Activated CD8-positive, alpha-beta memory T cell treated with anti-CD3 and anti-CD28 coated beads, Interleukin-2, amount 10 ng/mL, durations not matched to agents 7 days and 5 days (primary cell): ENCODE data around the gene TUBGCP2. TPM values are rescaled to one million over a fixed set of nuclear protein-coding genes. Genes with fewer than 3 reads are reported as not detected.

Experiments
- ATAC-seq: fragments of 150-1000 bp; cut with Tn5 transposase; one replicate; pipeline ENCODE4 v1.10.0; 2021; ENCODE audit warnings: moderate library complexity
- CTCF ChIA-PET: fragments of 350-600 bp; sonication (Branson Sonifier 250); formaldehyde crosslinking; loops from one replicate; lab custom pipeline; 2021; ENCODE audit warnings: antibody characterized with exemption; lab: Charles Lee
- DNase-seq: peaks from one replicate; pipeline ENCODE4 v3.0.0-alpha.2; 2020
- H3K27ac Mint-ChIP-seq: one replicate; pipeline ENCODE4 v1.8.0; 2021; ENCODE audit warnings: mild to moderate bottlenecking, mixed read lengths
- H3K27me3 Mint-ChIP-seq: one replicate; pipeline ENCODE4 v1.8.0; 2021; ENCODE audit warnings: mixed read lengths
- H3K36me3 Mint-ChIP-seq: one replicate; pipeline ENCODE4 v1.8.0; 2021; ENCODE audit warnings: mild to moderate bottlenecking, mixed read lengths
- H3K4me1 Mint-ChIP-seq: one replicate; pipeline ENCODE4 v1.8.0; 2021; ENCODE audit warnings: mixed read lengths
- H3K4me3 Mint-ChIP-seq: one replicate; pipeline ENCODE4 v1.8.0; 2021; ENCODE audit warnings: mild to moderate bottlenecking, moderate library complexity, mixed read lengths
- H3K9me3 Mint-ChIP-seq: one replicate; pipeline ENCODE4 v1.8.0; 2022; ENCODE audit warnings: low read depth, mixed read lengths
- total RNA-seq, 2 experiments: library from RNA; stranded (reverse); gene quantifications; one replicate each; pipeline ENCODE4 v1.2.3, GENCODE V29; 2021

TUBGCP2 gene
- total RNA-seq, 2 experiments from 2014 or later = 60.4 to 64.7 TPM

DNA sequence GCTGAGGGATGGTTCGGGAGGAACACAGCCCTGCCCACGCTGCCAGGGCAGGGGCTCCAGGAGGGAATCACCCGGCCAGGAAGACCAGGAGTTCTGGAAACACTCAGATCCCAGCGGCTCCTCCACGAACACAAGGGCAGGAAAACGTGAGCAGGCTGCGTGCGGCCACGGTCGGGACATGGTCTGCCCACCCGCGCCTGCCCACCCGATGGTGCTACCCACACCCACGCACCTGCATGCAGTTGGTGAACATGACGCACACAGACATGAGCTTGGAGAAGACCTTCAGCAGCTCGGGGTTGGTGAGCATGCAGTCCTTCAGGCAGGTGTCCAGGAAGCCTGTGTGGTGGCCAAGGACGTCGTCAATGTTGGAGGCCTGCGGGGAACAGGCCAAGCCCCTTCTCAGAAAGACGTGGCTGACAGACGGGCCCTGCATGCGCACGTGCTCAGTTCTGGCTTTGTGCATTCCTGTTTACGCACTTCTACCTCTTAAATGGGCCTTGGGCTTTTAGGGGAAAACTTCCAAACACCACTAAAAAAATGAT, 25.8 kb downstream of the TUBGCP2 start:
- CTCF ChIA-PET = interaction anchor here (1.8 kb wide), 1 partner anchor 25 kb away, joined by 7 read pairs; no protein-coding TSS in a partner anchor
- Mint-ChIP-seq H3K4me3 (no peak overlapping the region), H3K9me3 (no peaks in the 10 kb centered on the region), H3K36me3 (peaks cover 29% of the 10 kb centered on the region), H3K27me3 (no peaks in the 10 kb centered on the region), H3K4me1 (peaks cover 22% of the 10 kb centered on the region), H3K27ac (no peak overlapping the region)
- ATAC-seq = no peak
- DNase-seq = no peak

DNA sequence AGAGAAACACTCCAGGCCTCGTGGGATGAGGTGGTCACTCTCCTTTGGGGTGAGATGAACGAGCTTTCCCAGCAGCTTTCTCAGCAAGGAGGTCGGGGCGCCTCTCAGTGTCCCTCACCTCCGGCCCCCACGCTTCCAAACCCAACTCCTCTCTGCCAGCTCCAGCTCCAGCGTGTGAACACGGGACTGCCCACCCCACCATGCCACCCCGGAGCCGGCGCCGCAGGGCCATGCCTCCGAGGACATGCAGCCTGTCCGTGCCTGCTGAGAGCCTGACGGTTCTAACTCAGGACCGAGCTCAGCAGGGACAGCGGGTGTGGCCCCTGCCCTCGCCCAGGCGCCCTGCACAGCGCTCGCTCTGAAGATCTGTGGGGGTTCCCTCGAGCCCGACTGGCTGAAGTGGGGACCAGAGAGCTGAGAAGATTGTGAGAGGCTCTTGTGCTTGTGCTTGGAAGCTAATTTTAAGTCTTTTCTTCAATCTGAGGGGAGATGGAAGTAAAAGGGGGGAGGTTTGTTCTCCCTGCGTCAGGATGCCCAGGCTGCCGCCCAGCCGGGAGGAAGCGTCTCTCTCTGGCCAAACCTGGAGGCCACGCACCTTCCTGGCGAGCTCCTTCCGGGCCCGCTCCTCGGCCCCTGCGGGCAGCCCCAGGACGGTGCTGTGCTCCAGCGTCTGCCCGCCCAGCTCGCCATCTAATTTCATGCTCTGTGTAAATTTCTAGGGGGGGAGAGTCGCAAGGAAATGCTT, 26.9 kb downstream of the TUBGCP2 start:
- DNase-seq (no peak), ATAC-seq (no peak)
- Mint-ChIP-seq H3K4me3 (no peak overlapping the region), H3K36me3 (peaks cover 23% of the 10 kb centered on the region), H3K27me3 (no peaks in the 10 kb centered on the region), H3K27ac (no peak overlapping the region), H3K9me3 (no peaks in the 10 kb centered on the region), H3K4me1 (peaks cover 28% of the 10 kb centered on the region)
- CTCF ChIA-PET = interaction anchor here (1.3 to 1.8 kb wide), 2 partner anchors 26 to 48 kb away, joined by 3 to 7 read pairs; no protein-coding TSS in a partner anchor

DNA sequence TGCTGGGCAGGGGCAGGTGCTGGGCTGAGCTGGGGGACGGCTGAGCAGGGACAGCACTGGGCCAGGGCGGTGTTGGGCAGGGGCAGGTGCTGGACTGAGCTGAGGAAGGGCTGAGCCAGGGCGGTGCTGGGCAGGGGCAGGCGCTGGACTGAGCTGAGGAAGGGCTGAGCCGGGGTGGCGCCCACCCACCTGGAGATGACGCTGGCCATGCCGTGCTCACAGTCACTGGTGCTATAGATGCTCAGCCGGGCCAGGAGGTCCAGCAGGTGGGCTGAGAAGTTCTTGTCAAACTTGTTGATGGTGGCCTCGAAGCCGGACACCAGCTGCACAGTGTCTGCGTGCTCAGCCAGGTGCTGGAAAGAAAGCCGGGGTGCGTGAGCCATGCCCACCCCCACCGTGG, 27.6 kb downstream of the TUBGCP2 start:
- peaks cover 28% of the 10 kb centered on the region for H3K4me1 Mint-ChIP-seq

DNA sequence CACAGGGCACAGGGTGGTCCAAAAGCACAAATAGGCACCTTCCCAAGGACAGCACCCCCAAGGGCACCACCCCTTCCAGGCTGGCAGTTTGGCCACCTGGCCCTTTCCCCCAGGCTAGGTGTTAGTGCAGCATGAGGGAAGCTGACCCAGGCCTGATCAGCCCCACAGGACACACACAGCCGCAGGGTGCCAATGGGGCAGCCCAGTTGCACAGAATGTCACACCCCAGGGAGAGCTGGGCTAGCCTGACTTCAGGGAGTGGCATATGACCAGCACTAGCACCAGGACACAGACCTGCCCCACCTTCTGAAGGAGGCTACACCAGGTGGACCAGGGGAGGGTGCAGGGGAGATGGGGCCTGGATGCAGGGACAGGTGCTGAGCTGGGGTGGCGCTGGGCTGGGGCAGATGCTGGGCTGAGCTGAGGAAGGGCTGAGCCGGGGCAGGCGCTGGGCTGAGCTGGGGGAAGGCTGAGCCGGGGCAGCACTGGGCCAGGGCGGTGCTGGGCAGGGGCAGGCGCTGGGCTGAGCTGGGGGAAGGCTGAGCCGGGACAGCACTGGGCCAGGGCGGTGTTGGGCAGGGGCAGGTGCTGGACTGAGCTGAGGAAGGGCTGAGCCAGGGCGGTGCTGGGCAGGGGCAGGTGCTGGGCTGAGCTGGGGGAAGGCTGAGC, 28.1 kb downstream of the TUBGCP2 start:
- Mint-ChIP-seq H3K4me1 (peaks cover 31% of the 10 kb centered on the region), H3K27me3 (no peaks in the 10 kb centered on the region), H3K9me3 (no peaks in the 10 kb centered on the region), H3K27ac (peak overlapping the region; percentile 66), H3K4me3 (no peak overlapping the region), H3K36me3 (peaks cover 17% of the 10 kb centered on the region)
- ATAC-seq = no peak
- CTCF ChIA-PET = no interaction called here
- no peak for DNase-seq

More for the DNA sequence above, 27.6 kb downstream of the TUBGCP2 start:
- ATAC-seq (no peak), DNase-seq (no peak)
- Mint-ChIP-seq H3K27me3 (no peaks in the 10 kb centered on the region), H3K27ac (no peak overlapping the region), H3K9me3 (no peaks in the 10 kb centered on the region), H3K36me3 (peaks cover 20% of the 10 kb centered on the region), H3K4me3 (no peak overlapping the region)
- CTCF ChIA-PET = interaction anchor here (1.3 to 1.8 kb wide), 2 partner anchors 27 to 49 kb away, joined by 3 to 7 read pairs; no protein-coding TSS in a partner anchor

DNA sequence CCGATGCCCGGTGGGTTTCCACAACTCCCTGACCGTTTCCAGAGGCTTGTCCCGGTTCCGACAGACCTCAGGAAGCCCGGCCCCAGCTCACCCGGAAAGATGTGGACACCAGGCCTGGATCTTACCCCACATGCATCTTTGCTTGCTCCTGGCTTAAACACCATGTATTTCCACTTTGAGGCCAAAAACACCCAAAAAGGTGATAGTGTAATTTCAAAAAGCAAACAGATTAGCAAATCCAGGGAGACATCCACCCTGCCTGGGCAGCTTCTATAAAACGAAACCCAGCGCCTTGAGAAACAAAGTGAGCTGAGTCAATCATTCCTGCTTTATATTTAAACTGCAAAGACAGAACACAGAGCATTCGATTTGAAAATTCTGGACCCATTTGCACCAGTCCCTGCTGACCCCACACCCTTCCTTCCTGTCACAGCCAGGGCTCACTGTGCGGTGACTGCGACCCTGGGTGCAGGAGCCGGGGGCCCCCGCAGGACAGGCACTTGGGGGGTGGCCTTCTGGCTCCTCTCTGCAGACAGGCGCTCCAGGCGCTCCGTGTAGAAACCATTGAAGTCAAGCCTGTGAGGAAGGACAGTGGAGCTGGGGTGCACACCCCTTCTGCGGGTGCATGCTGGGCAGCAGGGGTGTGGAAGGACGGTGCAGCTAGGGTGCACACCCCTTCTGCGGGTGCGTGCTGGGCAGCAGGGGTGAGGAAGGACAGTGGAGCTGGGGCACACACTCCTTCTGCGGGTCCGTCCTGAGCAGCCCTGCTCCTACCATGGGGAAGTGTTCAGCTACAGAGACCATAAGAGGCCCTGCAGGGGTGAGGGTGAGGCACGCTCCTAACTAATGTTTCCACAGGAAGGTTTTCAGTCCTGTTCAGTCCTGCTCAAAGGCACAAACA, 29.1 kb downstream of the TUBGCP2 start:
- Mint-ChIP-seq H3K27ac (peak overlapping the region; percentile 99), H3K36me3 (peaks cover 9% of the 10 kb centered on the region), H3K27me3 (no peaks in the 10 kb centered on the region), H3K9me3 (no peaks in the 10 kb centered on the region), H3K4me1 (peaks cover 33% of the 10 kb centered on the region), H3K4me3 (no peak overlapping the region)
- DNase-seq (no peak), ATAC-seq (no peak)
- CTCF ChIA-PET = interaction anchor here (1.3 to 2.6 kb wide), 4 partner anchors 8 to 50 kb away, joined by 3 to 21 read pairs (median 8); no protein-coding TSS in a partner anchor

DNA sequence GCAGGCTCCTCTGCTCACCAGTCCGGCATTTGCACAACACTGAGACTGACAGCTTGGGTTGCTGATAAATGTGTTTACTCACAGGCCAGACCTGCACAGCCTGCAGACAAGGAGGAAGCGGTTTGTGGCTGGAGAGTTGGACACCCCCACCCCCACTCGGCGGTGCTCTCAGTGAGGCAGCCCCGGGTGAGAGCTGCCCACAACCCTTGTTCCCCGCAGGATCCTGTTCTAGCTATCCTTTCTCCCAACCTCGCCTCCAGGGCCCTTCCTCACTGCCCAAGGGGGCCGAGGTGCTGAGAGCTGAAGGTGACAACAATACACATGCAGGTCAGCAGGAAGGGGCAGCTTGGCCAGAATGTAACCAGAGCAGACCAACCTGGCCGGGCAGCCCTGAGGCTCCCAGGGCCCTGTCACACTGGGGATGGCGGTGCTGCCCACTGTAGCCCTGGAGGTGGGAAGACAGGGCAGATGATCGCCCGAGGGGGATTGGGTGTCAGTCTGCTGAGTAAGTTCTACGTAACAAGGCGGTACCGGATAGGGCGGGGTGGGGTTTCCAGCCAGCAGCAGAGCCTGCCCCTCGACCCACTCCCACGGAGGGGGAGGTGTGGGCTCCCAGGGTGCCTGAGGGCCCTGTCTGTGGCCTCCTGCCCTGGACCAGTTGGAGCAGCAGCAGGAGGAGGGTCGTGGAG, 30.0 kb downstream of the TUBGCP2 start:
- H3K27ac Mint-ChIP-seq = peak overlapping the region; percentile 99
- peak; percentile 59 for ATAC-seq
- CTCF ChIA-PET = interaction anchor here (0.8 to 2.6 kb wide), 10 partner anchors 9 to 135 kb away, joined by 3 to 21 read pairs (median 6); no protein-coding TSS in a partner anchor

DNA sequence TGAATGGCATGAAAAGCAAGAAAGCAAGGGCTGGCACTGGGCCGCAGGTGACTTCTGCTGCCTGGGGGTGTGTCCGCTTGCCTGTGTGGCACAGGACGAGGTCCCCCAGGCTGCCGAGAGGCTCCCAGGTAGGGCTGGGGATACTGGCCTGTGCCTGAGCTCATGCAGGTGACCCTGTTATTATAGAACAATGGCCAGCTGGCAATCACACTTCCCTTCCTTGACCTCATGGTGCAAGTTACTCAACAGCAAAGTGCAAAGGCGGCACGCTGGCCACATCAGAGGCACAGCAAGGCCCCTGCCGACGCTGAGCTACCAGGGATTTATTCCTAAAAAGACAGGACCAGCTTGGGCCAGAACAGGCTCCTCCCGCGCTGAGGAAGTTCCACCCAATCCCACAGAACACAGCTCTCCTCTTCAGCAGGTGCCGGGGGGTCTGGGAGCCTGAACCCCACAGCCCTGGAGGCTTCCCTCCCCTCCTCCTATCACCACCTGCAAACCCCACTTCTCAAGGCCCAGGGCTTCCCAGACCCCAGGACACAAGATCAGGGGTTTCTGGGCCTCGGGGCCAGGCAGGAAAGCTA, 30.6 kb downstream of the TUBGCP2 start:
- H3K27me3 Mint-ChIP-seq = no peaks in the 10 kb centered on the region

More for the DNA sequence above, 30.0 kb downstream of the TUBGCP2 start:
- Mint-ChIP-seq H3K27me3 (no peaks in the 10 kb centered on the region), H3K4me3 (peak overlapping the region; percentile 78), H3K9me3 (no peaks in the 10 kb centered on the region), H3K4me1 (peaks cover 36% of the 10 kb centered on the region), H3K36me3 (peaks cover 7% of the 10 kb centered on the region)
- peak; percentile 95 for DNase-seq

DNA sequence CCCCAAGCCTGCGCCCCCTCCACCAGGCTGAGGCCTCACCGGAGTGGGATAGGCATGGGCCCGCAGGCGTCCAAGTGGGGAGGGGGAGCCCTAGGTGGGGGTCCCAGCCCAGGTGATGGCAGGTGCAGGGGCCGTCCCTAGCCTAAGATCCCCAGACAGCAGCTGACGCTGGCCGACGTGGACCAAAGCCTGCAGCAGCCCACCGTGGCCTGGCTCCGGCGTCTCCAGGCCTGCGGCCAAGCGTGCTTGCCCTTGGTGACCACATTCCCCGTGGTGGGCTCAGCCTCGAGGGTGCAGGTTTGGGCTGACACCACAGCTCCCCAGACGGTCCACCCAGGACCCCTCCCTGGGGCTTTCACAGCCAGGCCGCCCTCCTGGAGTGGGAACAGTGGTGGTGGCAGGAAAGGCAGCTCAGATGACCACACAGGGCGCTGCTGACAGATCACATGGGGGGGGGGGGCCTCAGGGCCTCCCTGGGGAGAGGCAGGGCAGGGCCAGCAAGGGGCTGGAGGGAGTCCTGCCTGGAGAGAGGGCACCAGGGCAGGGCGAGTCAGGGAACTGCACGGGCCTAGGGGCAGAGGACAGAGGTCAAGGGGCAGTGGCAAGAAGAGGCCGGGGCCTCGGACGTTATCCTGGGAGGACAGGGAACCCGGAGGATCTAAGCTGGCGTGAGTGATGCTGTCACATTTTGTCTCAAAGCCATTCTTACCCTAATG, 31.2 kb downstream of the TUBGCP2 start:
- peaks cover 2% of the 10 kb centered on the region for H3K36me3 Mint-ChIP-seq
- H3K9me3 Mint-ChIP-seq = no peaks in the 10 kb centered on the region
- peak overlapping the region; percentile 99 for H3K27ac Mint-ChIP-seq
- ATAC-seq (no peak), DNase-seq (no peak)
- H3K27me3 Mint-ChIP-seq = no peaks in the 10 kb centered on the region
- CTCF ChIA-PET = interaction anchor here (0.7 to 2.6 kb wide), 8 partner anchors 10 to 134 kb away, joined by 3 to 21 read pairs (median 6); no protein-coding TSS in a partner anchor
- peaks cover 36% of the 10 kb centered on the region for H3K4me1 Mint-ChIP-seq
- H3K4me3 Mint-ChIP-seq = peak overlapping the region; percentile 78

More for the DNA sequence above, 30.6 kb downstream of the TUBGCP2 start:
- Mint-ChIP-seq H3K4me3 (peak overlapping the region; percentile 78), H3K4me1 (peaks cover 36% of the 10 kb centered on the region), H3K9me3 (no peaks in the 10 kb centered on the region), H3K36me3 (peaks cover 5% of the 10 kb centered on the region), H3K27ac (peak overlapping the region; percentile 99)
- ATAC-seq = peak; percentile 0
- CTCF ChIA-PET = interaction anchor here (0.7 to 2.6 kb wide), 11 partner anchors 9 to 134 kb away, joined by 3 to 21 read pairs (median 5); no protein-coding TSS in a partner anchor
- no peak for DNase-seq

DNA sequence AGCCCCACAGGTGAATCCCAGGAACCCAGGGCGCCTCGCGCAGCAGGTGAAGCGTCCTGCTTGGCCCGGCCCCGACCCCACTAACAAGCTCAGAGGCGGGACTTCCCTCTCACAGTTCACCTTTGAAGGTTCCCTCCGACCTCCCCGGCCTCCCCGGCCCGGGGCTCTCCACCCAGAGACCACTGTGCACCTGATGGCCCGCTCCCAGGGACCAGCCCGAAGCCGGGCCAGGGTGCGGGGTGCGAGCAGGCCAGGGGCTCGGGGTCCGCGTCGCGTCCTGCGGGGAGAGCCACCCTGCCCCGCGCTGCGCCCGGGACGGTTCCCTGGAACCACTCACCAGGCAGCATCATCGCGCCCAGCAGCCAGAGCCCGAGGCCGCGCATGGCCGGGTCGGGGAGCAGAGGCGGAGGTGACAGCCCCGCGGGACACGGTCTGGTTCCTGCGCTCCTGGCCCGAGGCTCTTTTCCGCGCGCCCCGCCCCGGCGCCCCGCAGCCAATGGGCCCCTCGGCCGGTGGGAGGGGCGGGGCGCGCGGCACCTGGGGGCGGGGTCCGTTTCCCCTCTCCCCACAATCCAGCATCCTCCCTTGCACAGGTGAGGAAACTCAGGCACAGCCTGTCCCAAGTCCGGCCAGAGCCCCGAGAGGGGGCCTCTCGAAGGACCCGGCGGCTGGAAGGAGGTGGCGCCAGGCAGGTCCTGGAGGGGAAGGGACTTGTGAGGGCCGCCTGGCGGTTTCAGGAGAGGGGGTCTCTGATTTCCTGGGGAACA, 32.1 kb downstream of the TUBGCP2 start, which contains the start of gene ADAM8:
TSS of gene ADAM8 (minus strand) at position 434 of the 767 bp plus-strand sequence. CDS start at position 383, 51 bp downstream.
- Mint-ChIP-seq H3K27ac (peak within 1 kb of the TSS; percentile 99), H3K9me3 (no peaks in the 10 kb centered on the region), H3K4me3 (peak within 1 kb of the TSS; percentile 90), H3K4me1 (peaks cover 36% of the 10 kb centered on the region), H3K27me3 (no peaks in the 10 kb centered on the region), H3K36me3 (peaks cover 4% of the 10 kb centered on the region)
- peak; percentile 79 for DNase-seq
- CTCF ChIA-PET = interaction anchor here (0.7 to 3.3 kb wide), 6 partner anchors 12 to 31 kb away, joined by 3 to 41 read pairs (median 10); no protein-coding TSS in a partner anchor
- peak; percentile 60 for ATAC-seq

DNA sequence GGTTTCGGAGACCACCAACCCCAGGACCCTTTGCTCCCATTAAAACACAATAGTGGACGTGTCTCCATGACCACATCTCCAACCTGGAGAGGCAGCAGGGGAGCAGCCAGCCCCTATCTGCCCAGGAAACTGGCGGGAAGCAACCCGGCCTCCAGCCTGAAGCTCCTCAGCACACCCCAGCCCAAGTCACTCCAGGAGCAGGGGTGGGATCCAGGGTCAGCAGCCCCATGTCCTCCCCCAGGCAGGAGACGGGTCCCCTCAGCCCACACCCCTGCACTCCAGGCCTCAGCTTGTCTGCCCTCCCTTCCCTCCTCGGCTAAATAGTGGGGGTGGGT, 32.6 kb downstream of the TUBGCP2 start:
- peak overlapping the region; percentile 90 for H3K4me3 Mint-ChIP-seq
- peaks cover 36% of the 10 kb centered on the region for H3K4me1 Mint-ChIP-seq
- H3K27me3 Mint-ChIP-seq = no peaks in the 10 kb centered on the region
- ATAC-seq (no peak), DNase-seq (no peak)
- no peaks in the 10 kb centered on the region for H3K9me3 Mint-ChIP-seq
- peak overlapping the region; percentile 86 for H3K27ac Mint-ChIP-seq
- CTCF ChIA-PET = interaction anchor here (0.7 to 3.3 kb wide), 6 partner anchors 12 to 31 kb away, joined by 3 to 41 read pairs (median 6); no protein-coding TSS in a partner anchor
- H3K36me3 Mint-ChIP-seq = peaks cover 4% of the 10 kb centered on the region
